Stimulated activated naive CD4-positive, alpha-beta T cell (primary cell): ENCODE results near the gene PIK3CB.

Source experiments
- DNase-seq, 6 experiments: peaks; one replicate each; lab custom pipeline; 2025; lab: John Stamatoyannopoulos, UW

Gene PIK3CB

GRCh38 chr3:138834596-138835396, at the start of gene PIK3CB:
PIK3CB (minus strand) TSS chr3:138834928; CDS start chr3:138759343, 75,585 bp downstream.
- DNase-seq = peak; percentile 78 to 90 (median 80)

GRCh38 chr3:138881233-138881632, 46.5 kb upstream of the PIK3CB start:
- no peak for DNase-seq

GRCh38 chr3:138879541-138880380, 45.0 kb upstream of the PIK3CB start:
- no peak for DNase-seq

GRCh38 chr3:138877226-138877625, 42.5 kb upstream of the PIK3CB start:
- DNase-seq = no peak

GRCh38 chr3:138875754-138876664, 41.3 kb upstream of the PIK3CB start:
- no peak for DNase-seq

GRCh38 chr3:138875096-138875753, 40.5 kb upstream of the PIK3CB start:
- no peak for DNase-seq

GRCh38 chr3:138873471-138874278, 38.9 kb upstream of the PIK3CB start:
- no peak for DNase-seq

GRCh38 chr3:138872632-138873031, 37.9 kb upstream of the PIK3CB start:
- no peak for DNase-seq

- no peak for DNase-seq
Observed at GRCh38 chr3:138867996-138868395, 33.3 kb upstream of the PIK3CB start.

- DNase-seq = no peak
Observed at GRCh38 chr3:138863776-138864113, 29.0 kb upstream of the PIK3CB start.

GRCh38 chr3:138862924-138863775, 28.4 kb upstream of the PIK3CB start:
- DNase-seq = no peak

GRCh38 chr3:138862531-138862923, 27.8 kb upstream of the PIK3CB start:
- DNase-seq = no peak

- DNase-seq = no peak
Observed at GRCh38 chr3:138861798-138862197, 27.1 kb upstream of the PIK3CB start.

GRCh38 chr3:138856799-138857198, 22.1 kb upstream of the PIK3CB start:
- no peak for DNase-seq

- no peak for DNase-seq
Observed at GRCh38 chr3:138854940-138855339, 20.2 kb upstream of the PIK3CB start.

- DNase-seq = no peak
Observed at GRCh38 chr3:138854204-138854603, 19.5 kb upstream of the PIK3CB start.

- no peak for DNase-seq
Observed at GRCh38 chr3:138850151-138850550, 15.4 kb upstream of the PIK3CB start.

- no peak for DNase-seq
Observed at GRCh38 chr3:138849222-138849940, 14.7 kb upstream of the PIK3CB start.

GRCh38 chr3:138848696-138849095, 14.0 kb upstream of the PIK3CB start:
- DNase-seq = no peak
